HTERT RPE-1 (cell line): Measurements from ENCODE around the gene L3MBTL1.
"Not testable (repeated sequence)": the region's sequence is repeated elsewhere in the genome, so short reads cannot be mapped to it uniquely, and the experiment has no call there.

Experiments used
- in situ Hi-C: fragments of 300-500 bp; cut with MboI; formaldehyde crosslinking; loops from 4 replicates; pipeline ENCODE4 v1.14.3; 2020; ENCODE audit warnings: low sequenced_read_pairs

L3MBTL1 gene

GRCh38 chr20:43502021-43502420 is 5.5 kb upstream of the L3MBTL1 start:
- in situ Hi-C loops = not testable (repeated sequence)

GRCh38 chr20:43506238-43506637 is 1.3 kb upstream of the L3MBTL1 start:
- in situ Hi-C loops = no loop called here

- in situ Hi-C loops = no loop called here
Measured at GRCh38 chr20:43508106-43508505, 609 bp downstream of the L3MBTL1 start.

- in situ Hi-C loops = no loop called here
Measured at GRCh38 chr20:43508604-43509040, 1.1 kb downstream of the L3MBTL1 start.

- in situ Hi-C loops = no loop called here
Measured at GRCh38 chr20:43511879-43512278, 4.4 kb downstream of the L3MBTL1 start.

GRCh38 chr20:43513372-43513930 is 6.0 kb downstream of the L3MBTL1 start:
- in situ Hi-C loops = no loop called here

- in situ Hi-C loops = no loop called here
Measured at GRCh38 chr20:43513931-43514647, 6.6 kb downstream of the L3MBTL1 start.

GRCh38 chr20:43514648-43514999 is 7.1 kb downstream of the L3MBTL1 start:
- in situ Hi-C loops = no loop called here

- in situ Hi-C loops = no loop called here
Measured at GRCh38 chr20:43515628-43516027, 8.1 kb downstream of the L3MBTL1 start.

- in situ Hi-C loops = no loop called here
Measured at GRCh38 chr20:43516251-43516824, 8.8 kb downstream of the L3MBTL1 start.

- in situ Hi-C loops = no loop called here
Measured at GRCh38 chr20:43520074-43520630, 12.7 kb downstream of the L3MBTL1 start.

GRCh38 chr20:43525021-43525420 is 17.5 kb downstream of the L3MBTL1 start:
- in situ Hi-C loops = no loop called here

- in situ Hi-C loops = no loop called here
Measured at GRCh38 chr20:43528258-43528875, 20.9 kb downstream of the L3MBTL1 start.

GRCh38 chr20:43529051-43529450 is 21.6 kb downstream of the L3MBTL1 start:
- in situ Hi-C loops = no loop called here

GRCh38 chr20:43529457-43530153 is 22.1 kb downstream of the L3MBTL1 start:
- in situ Hi-C loops = no loop called here

GRCh38 chr20:43530321-43531090 is 23.0 kb downstream of the L3MBTL1 start:
- in situ Hi-C loops = no loop called here

GRCh38 chr20:43531091-43531443 is 23.6 kb downstream of the L3MBTL1 start:
- in situ Hi-C loops = no loop called here

- in situ Hi-C loops = no loop called here
Measured at GRCh38 chr20:43532416-43533055, 25.0 kb downstream of the L3MBTL1 start.

- in situ Hi-C loops = no loop called here
Measured at GRCh38 chr20:43533060-43533459, 25.6 kb downstream of the L3MBTL1 start.

GRCh38 chr20:43534016-43534415 is 26.5 kb downstream of the L3MBTL1 start:
- in situ Hi-C loops = no loop called here
